Endodermal cell (in vitro differentiated cells): ENCODE data around the gene NPR1. TPM values are rescaled to one million over a fixed set of nuclear protein-coding genes. Genes with fewer than 3 reads are reported as not detected.

Experiments
- DNase-seq: peaks from one replicate; pipeline ENCODE4 v3.0.0-alpha.2; 2017
- H3K27ac ChIP-seq: 2 replicates; pipeline ENCODE4 v1.5.1; 2013; ENCODE audit warnings: mild to moderate bottlenecking, low read depth, low read length, moderate library complexity
- H3K27me3 ChIP-seq: 2 replicates; pipeline ENCODE4 v1.6.1; 2013; ENCODE audit warnings: mild to moderate bottlenecking, low read length, moderate library complexity; ENCODE audit not compliant: insufficient read depth, control insufficient read depth, poor library complexity, severe bottlenecking
- H3K36me3 ChIP-seq: 2 replicates; pipeline ENCODE4 v1.7.0; 2013; ENCODE audit warnings: mild to moderate bottlenecking, low read length, moderate library complexity; ENCODE audit not compliant: control insufficient read depth, insufficient read depth
- H3K4me1 ChIP-seq: one replicate; pipeline ENCODE4 v1.7.0; 2013; ENCODE audit warnings: low read length; ENCODE audit not compliant: control insufficient read depth, insufficient read depth
- H3K4me3 ChIP-seq: 2 replicates; pipeline ENCODE4 v1.5.1; 2013; ENCODE audit warnings: mild to moderate bottlenecking, low read length, moderate library complexity
- H3K9ac ChIP-seq: 2 replicates; pipeline ENCODE4 v1.6.1; 2013; ENCODE audit warnings: mild to moderate bottlenecking, low read length, moderate library complexity; ENCODE audit not compliant: poor library complexity, severe bottlenecking; ENCODE audit errors: extremely low read depth
- H3K9me3 ChIP-seq: 2 replicates; pipeline ENCODE4 v1.6.1; 2013; ENCODE audit warnings: mild to moderate bottlenecking, low read length, moderate library complexity; ENCODE audit not compliant: control insufficient read depth
- H3K27ac Mint-ChIP-seq: 2 replicates; pipeline ENCODE4 v1.8.0; 2020; ENCODE audit warnings: mixed read lengths
- H3K27me3 Mint-ChIP-seq: 2 replicates; pipeline ENCODE4 v1.8.0; 2021; ENCODE audit warnings: mild to moderate bottlenecking, mixed read lengths; ENCODE audit not compliant: insufficient read depth
- H3K36me3 Mint-ChIP-seq: 2 replicates; pipeline ENCODE4 v1.8.0; 2020; ENCODE audit warnings: low read depth, mixed read lengths
- H3K4me1 Mint-ChIP-seq: 2 replicates; pipeline ENCODE4 v1.8.0; 2020; ENCODE audit warnings: mixed read lengths
- H3K4me3 Mint-ChIP-seq: 2 replicates; pipeline ENCODE4 v1.8.0; 2020; ENCODE audit warnings: mild to moderate bottlenecking, moderate library complexity, mixed read lengths
- H3K9me3 Mint-ChIP-seq: 2 replicates; pipeline ENCODE4 v1.8.0; 2020; ENCODE audit warnings: mild to moderate bottlenecking, mixed read lengths
- CTCF ChIP-seq: fragments of 200-600 bp; sonication (generic); conservative IDR thresholded peaks from 2 replicates; pipeline ENCODE4 v1.5.0; 2021; ENCODE audit warnings: antibody characterized with exemption, mild to moderate bottlenecking
- WGBS, 2 experiments: methylation state at CpG; one replicate each; pipeline versions ENCODE4 v1.1.5 to v1.1.7; 2013; ENCODE audit warnings: missing lambda C conversion rate in 2 of 2, mixed read lengths in 1 of 2; ENCODE audit not compliant: insufficient coverage in 1 of 2, insufficient read length in 1 of 2; 5-methylcytosine and 5-hydroxymethylcytosine counted together
- total RNA-seq, 2 donors: library from RNA; stranded (reverse); fragmentation: NEBNext Ultra II Directional in 1 of 2; extraction: Animal tissue kit (Norgen Biotek cat#: 25700) in 1 of 2; gene quantifications; 2 replicates in 1 of 2; 3 replicates in 1 of 2; pipeline ENCODE4 v1.2.1, GENCODE V29; 2021

The NPR1 gene
- total RNA-seq, 2 donors from 2014 or later = 2.7 to 4.5 TPM

DNA sequence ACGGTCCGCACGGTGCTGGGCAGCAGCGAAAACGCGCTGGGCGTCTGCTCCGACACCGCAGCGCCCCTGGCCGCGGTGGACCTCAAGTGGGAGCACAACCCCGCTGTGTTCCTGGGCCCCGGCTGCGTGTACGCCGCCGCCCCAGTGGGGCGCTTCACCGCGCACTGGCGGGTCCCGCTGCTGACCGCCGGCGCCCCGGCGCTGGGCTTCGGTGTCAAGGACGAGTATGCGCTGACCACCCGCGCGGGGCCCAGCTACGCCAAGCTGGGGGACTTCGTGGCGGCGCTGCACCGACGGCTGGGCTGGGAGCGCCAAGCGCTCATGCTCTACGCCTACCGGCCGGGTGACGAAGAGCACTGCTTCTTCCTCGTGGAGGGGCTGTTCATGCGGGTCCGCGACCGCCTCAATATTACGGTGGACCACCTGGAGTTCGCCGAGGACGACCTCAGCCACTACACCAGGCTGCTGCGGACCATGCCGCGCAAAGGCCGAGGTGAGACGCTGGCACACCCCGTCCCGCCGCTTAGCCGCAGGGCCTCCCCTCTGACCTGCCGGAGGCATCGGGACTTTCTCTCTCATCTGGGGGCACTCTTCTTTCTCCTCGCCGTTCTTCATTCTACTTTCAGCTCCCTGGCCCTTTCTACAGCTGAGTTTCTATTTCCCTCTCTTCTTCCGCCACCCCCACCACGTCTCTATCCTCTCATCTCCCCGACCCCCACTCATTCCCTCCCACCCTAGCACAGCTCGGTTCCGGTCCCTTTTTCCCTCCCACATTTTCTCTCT is 1.0 kb downstream of the NPR1 start:
- Histone ChIP-seq H3K27ac (no peak overlapping the region), H3K4me1 (no peaks in the 10 kb centered on the region), H3K9me3 (no peaks in the 10 kb centered on the region), H3K4me3 (peak overlapping the region; percentile 73), H3K36me3 (no peaks in the 10 kb centered on the region), H3K9ac (no peak overlapping the region), H3K27me3 (peaks cover 33% of the 10 kb centered on the region)
- H3K27ac Mint-ChIP-seq = no peak overlapping the region
- H3K4me1 Mint-ChIP-seq = peaks cover 10% of the 10 kb centered on the region
- H3K4me3 Mint-ChIP-seq = peak overlapping the region; percentile 71
- no peaks in the 10 kb centered on the region for H3K9me3 Mint-ChIP-seq
- peak; percentile 66 for TF ChIP-seq CTCF
- no peaks in the 10 kb centered on the region for H3K36me3 Mint-ChIP-seq
- peaks cover 37% of the 10 kb centered on the region for H3K27me3 Mint-ChIP-seq
- WGBS, 2 experiments = 5 to 8% methylated on average over 39 to 73 of the region's 73 CpGs
- DNase-seq = peak; percentile 77

DNA sequence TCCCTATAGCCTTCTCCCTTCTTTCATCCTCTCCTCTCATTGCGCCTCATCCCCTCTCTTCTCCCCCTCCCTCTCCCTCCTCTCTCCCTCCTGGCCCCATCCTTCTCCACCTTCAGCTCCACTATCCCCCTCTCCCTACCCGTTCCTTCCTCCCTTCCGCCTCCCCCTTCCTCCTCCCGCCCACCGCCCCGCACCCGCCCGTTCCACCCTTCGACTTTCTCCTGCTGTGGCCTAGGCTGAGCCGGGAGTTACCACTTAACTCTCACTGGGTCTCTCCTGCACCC is 1.6 kb downstream of the NPR1 start:
- no peak for TF ChIP-seq CTCF
- Histone ChIP-seq H3K9me3 (no peaks in the 10 kb centered on the region), H3K27ac (no peak overlapping the region), H3K4me1 (no peaks in the 10 kb centered on the region), H3K4me3 (peak overlapping the region; percentile 73), H3K27me3 (peaks cover 33% of the 10 kb centered on the region), H3K9ac (no peak overlapping the region), H3K36me3 (no peaks in the 10 kb centered on the region)
- Mint-ChIP-seq H3K27me3 (peaks cover 37% of the 10 kb centered on the region), H3K9me3 (no peaks in the 10 kb centered on the region), H3K4me1 (peaks cover 10% of the 10 kb centered on the region), H3K36me3 (no peaks in the 10 kb centered on the region), H3K27ac (no peak overlapping the region), H3K4me3 (peak overlapping the region; percentile 71)
- peak; percentile 59 for DNase-seq
- WGBS, 2 experiments = 24 to 27% methylated on average over 4 to 10 of the region's 10 CpGs

DNA sequence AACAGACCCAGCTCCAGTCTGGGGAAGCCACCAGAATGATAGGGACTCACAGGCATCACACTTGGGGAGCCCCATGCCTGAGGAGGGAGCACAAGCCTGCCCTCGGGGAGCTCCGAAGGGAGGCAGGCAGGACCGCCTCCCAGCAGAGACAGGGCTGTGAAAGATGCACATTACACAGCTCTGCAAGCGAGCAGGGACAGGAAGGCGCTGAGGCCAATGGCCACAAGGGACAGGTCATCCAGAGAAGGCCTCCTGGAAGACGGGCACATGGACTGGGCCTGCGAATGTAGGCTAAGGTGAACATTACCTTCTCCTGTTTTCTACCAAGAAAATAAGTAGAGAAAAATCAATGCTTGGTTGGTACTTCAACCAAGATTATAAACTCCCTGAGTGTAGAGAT is 4.2 kb downstream of the NPR1 start:
- no peaks in the 10 kb centered on the region for H3K36me3 ChIP-seq
- Mint-ChIP-seq H3K27ac (no peak overlapping the region), H3K4me1 (peaks cover 9% of the 10 kb centered on the region), H3K36me3 (no peaks in the 10 kb centered on the region), H3K9me3 (no peaks in the 10 kb centered on the region), H3K27me3 (peaks cover 37% of the 10 kb centered on the region), H3K4me3 (no peak overlapping the region)
- H3K27me3 ChIP-seq = peaks cover 33% of the 10 kb centered on the region
- no peaks in the 10 kb centered on the region for H3K4me1 ChIP-seq
- no peak overlapping the region for H3K9ac ChIP-seq
- H3K27ac ChIP-seq = no peak overlapping the region
- no peak overlapping the region for H3K4me3 ChIP-seq
- DNase-seq = no peak
- no peaks in the 10 kb centered on the region for H3K9me3 ChIP-seq
- 93% methylated on average over 5 to 7 of the region's 7 CpGs for WGBS, 2 experiments
- TF ChIP-seq CTCF = no peak
